Right atrium auricular region (tissue), 2 donors: Measurements from ENCODE around the gene HIGD1A. TPM values are rescaled to one million over a fixed set of nuclear protein-coding genes. Genes with fewer than 3 reads are reported as not detected.

ENCODE experiments used
- DNase-seq: peaks from one replicate; pipeline ENCODE4 v3.0.0-alpha.2; 2019; ENCODE audit warnings: low spot score
- H3K27ac ChIP-seq, 2 donors: fragments of 200-600 bp; sonication (generic); 1 replicate in 1 of 2; 2 replicates in 1 of 2; pipeline ENCODE4 v1.5.1; 2016 to 2019
- H3K27me3 ChIP-seq, 2 donors: fragments of 200-600 bp; sonication (generic); one replicate each; pipeline versions ENCODE4 v1.5.1 to v1.6.0; 2017 to 2019
- H3K36me3 ChIP-seq: fragments of 200-600 bp; sonication (generic); one replicate; pipeline ENCODE4 v1.5.1; 2016
- H3K4me1 ChIP-seq, 2 donors: fragments of 200-600 bp; sonication (generic); one replicate each; pipeline versions ENCODE4 v1.5.1 to v1.6.0; 2017 to 2019
- H3K4me3 ChIP-seq, 2 donors: fragments of 200-600 bp; sonication (generic); 1 replicate in 1 of 2; 2 replicates in 1 of 2; pipeline ENCODE4 v1.5.1; 2017 to 2019; ENCODE audit warnings: mild to moderate bottlenecking in 1 of 2, moderate library complexity in 1 of 2
- H3K9me3 ChIP-seq, 2 donors: fragments of 200-600 bp; sonication (generic); one replicate each; pipeline ENCODE4 v1.5.1; 2019
- total RNA-seq, 2 donors: library from RNA; depleted of rRNA; stranded (reverse); fragments of >200 nt; gene quantifications; one replicate each; pipeline ENCODE4 v1.1.0, GENCODE V29; 2016
- TF ChIP-seq, protein P1 (sequence below), 2 donors: fragments of 200-600 bp; sonication (generic); IDR thresholded peaks; one replicate each; pipeline ENCODE4 v1.5.1; 2019; ENCODE audit warnings: antibody characterized with exemption in 2 of 2

Gene HIGD1A
- total RNA-seq, 2 donors from 2014 or later, result 213 to 299 TPM

DNA sequence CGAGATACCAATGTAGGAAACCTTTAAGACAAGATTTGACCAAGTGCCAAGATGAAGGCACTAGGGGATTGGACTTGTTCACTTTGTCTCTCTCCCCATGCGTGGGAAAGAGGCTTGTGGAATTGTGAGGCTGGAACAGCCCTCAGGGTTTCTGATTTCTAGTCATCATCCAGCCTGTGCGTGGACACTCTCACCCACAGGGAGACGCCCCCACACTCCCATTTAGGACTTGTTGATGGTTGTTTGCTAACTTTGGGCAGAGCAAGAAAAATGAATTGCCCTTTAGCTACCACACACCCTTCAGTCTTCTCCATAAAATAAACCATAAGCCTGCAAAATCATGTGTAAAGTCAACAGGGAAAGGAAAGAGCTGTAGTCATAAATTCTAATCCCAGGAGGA, 23.4 kb upstream of the HIGD1A start:
- Histone ChIP-seq H3K9me3 (no peaks in the 10 kb centered on the region), H3K4me3 (no peak overlapping the region), H3K27ac (no peak overlapping the region), H3K4me1 (peaks cover 0 to 4% of the 10 kb centered on the region in 2 donors), H3K36me3 (no peaks in the 10 kb centered on the region), H3K27me3 (no peaks in the 10 kb centered on the region)
- no peak for DNase-seq
- TF ChIP-seq, protein P1, sequence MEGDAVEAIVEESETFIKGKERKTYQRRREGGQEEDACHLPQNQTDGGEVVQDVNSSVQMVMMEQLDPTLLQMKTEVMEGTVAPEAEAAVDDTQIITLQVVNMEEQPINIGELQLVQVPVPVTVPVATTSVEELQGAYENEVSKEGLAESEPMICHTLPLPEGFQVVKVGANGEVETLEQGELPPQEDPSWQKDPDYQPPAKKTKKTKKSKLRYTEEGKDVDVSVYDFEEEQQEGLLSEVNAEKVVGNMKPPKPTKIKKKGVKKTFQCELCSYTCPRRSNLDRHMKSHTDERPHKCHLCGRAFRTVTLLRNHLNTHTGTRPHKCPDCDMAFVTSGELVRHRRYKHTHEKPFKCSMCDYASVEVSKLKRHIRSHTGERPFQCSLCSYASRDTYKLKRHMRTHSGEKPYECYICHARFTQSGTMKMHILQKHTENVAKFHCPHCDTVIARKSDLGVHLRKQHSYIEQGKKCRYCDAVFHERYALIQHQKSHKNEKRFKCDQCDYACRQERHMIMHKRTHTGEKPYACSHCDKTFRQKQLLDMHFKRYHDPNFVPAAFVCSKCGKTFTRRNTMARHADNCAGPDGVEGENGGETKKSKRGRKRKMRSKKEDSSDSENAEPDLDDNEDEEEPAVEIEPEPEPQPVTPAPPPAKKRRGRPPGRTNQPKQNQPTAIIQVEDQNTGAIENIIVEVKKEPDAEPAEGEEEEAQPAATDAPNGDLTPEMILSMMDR (IDR thresholded peaks at IDR 0.05), result no peak

DNA sequence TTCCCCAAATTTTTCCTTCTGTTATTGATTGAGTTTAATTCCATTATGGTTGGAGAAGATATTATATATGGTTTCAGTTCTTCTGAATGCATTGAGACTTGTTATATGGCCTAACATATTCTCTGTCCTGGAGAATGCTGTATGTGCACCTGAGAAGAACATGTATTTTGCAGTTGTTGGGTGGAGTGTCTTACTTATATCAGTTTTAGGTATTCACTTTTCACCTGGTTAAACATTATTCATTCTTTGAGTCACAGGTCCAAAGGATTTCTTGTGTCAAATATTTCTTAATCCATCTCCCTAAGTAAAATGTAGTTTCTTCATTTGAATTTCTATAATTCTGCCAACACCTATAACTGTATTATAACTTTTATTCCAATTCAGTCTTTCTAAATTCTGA, 22.7 kb upstream of the HIGD1A start:
- Histone ChIP-seq H3K27me3 (no peaks in the 10 kb centered on the region), H3K4me1 (peaks cover 0 to 4% of the 10 kb centered on the region in 2 donors), H3K9me3 (no peaks in the 10 kb centered on the region), H3K27ac (no peak overlapping the region), H3K36me3 (no peaks in the 10 kb centered on the region), H3K4me3 (no peak overlapping the region)
- TF ChIP-seq, protein P1 (IDR thresholded peaks at IDR 0.05), result no peak
- no peak for DNase-seq

DNA sequence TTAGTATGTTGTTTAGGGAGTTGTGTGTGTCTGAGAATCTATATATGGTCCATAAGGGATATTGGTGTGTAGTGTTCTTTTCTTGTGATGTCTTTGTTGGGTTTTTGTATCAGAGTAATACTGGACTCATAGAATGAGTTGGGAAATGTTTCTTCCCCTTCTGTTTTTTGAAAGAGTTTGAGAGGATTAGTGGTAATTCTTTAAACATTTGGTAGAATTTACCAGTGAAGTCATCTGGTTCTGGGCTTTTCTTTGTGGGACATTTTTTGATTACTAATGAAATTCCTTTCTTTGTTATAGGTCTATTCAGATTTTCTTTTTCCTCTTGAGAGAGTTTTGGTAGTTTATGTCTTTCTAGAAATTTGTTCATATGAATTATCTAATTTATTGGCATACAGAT, 21.9 kb upstream of the HIGD1A start:
- TF ChIP-seq, protein P1 (IDR thresholded peaks at IDR 0.05), result no peak
- no peak for DNase-seq
- H3K36me3 ChIP-seq, result no peaks in the 10 kb centered on the region

DNA sequence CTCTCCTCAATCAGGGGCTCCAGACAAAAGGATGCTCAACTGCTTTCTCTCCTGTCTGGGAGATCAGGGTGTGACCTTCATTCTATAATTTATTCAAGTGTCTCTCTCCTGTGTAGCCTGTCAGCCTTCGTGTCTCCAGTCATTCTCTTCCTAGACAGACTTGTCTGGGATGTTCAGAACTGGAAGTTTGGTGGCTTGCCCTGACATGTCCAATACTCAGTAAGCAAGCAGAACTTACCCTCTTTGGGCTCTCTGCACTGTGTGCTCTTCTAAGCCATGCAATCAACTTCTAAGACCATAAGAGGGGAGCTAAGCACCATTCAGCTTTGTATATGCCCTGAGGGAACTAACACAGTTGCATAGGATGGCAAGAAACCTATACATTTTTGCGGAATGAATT, 19.1 kb upstream of the HIGD1A start:
- Histone ChIP-seq H3K27ac (no peak overlapping the region), H3K4me3 (no peak overlapping the region), H3K36me3 (no peaks in the 10 kb centered on the region), H3K27me3 (no peaks in the 10 kb centered on the region), H3K9me3 (no peaks in the 10 kb centered on the region), H3K4me1 (no peaks in the 10 kb centered on the region)
- TF ChIP-seq, protein P1 (IDR thresholded peaks at IDR 0.05), result no peak
- no peak for DNase-seq

More for the DNA sequence above, 21.9 kb upstream of the HIGD1A start:
- no peaks in the 10 kb centered on the region for H3K27me3 ChIP-seq
- no peak overlapping the region for H3K27ac ChIP-seq
- peaks cover 0 to 3% of the 10 kb centered on the region in 2 donors for H3K4me1 ChIP-seq
- no peak overlapping the region for H3K4me3 ChIP-seq
- no peaks in the 10 kb centered on the region for H3K9me3 ChIP-seq

DNA sequence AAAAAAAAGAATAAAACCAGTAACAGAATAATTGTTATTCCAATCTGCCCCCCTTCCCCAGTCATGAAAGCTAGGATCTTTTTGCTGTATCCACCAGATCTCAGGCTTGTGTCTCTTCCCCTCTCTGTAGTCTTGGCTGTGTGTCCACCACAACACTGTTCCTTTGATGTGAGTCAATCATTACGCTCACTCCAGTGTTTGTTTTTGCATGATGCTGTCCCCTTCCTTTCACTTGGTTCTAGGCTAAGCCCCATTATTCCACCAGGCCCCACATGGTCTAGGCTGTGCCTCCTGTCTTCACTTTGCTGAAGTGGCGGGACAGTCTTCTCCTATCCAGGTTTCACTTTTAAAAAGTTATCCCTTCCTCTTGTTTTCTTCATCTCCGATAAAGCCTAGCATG, 18.5 kb upstream of the HIGD1A start:
- H3K27ac ChIP-seq, result no peak overlapping the region
- H3K9me3 ChIP-seq, result no peaks in the 10 kb centered on the region
- TF ChIP-seq, protein P1 (IDR thresholded peaks at IDR 0.05), result no peak
- H3K4me1 ChIP-seq, result no peaks in the 10 kb centered on the region
- H3K27me3 ChIP-seq, result no peaks in the 10 kb centered on the region
- H3K36me3 ChIP-seq, result no peaks in the 10 kb centered on the region
- H3K4me3 ChIP-seq, result no peak overlapping the region
- DNase-seq, result no peak

DNA sequence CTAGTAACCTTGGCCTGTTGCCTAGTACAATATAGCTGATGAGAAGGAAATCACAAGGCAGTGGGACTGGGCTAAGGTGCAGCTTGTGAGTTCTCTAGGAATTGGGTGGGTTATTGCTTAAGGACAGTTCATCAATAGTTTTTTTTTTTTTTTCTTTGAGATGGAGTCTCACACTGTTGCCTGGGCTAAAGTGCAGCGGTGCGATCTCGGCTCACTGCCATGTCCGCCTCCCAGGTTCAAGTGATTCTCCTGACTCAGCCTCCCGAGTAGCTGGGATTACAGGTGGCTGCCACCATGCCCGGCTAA, 16.4 kb upstream of the HIGD1A start:
- Histone ChIP-seq H3K4me3 (no peak overlapping the region), H3K9me3 (no peaks in the 10 kb centered on the region), H3K27ac (no peak overlapping the region), H3K36me3 (no peaks in the 10 kb centered on the region), H3K4me1 (no peaks in the 10 kb centered on the region), H3K27me3 (no peaks in the 10 kb centered on the region)
- TF ChIP-seq, protein P1 (IDR thresholded peaks at IDR 0.05), result no peak
- no peak for DNase-seq
